ENCODE measurements around the gene BABAM1.

GRCh38 chr19:17256130-17256529 lies 11.1 kb upstream of the BABAM1 start:
- no peak for TF ChIP-seq POLR2A (IDR thresholded peaks at IDR 0.05; ENCODE audit: low read depth, low read length)
- TF ChIP-seq POLR2AphosphoS5 (IDR thresholded peaks at IDR 0.05; ENCODE audit: low read depth, low read length) = no peak
- no peak for TF ChIP-seq PAX5 (IDR thresholded peaks at IDR 0.05; ENCODE audit: insufficient read depth, low read length, severe bottlenecking)
- TF ChIP-seq TAF1 (IDR thresholded peaks at IDR 0.05; ENCODE audit: low read depth, low read length) = no peak

Data from GM12891 (cell line).